Stimulated activated CD4-positive, alpha-beta T cell treated with anti-CD3 and anti-CD28 coated beads, Interleukin-2, amount 100 ng/mL, for 48 hours (primary cell): ENCODE data around the gene C17orf107.
A peak's percentile ranks its signal among the peaks of the same experiment; 100 is the strongest.
"Not testable (repeated sequence)": the region's sequence is repeated elsewhere in the genome, so short reads cannot be mapped to it uniquely, and the experiment has no call there.

ENCODE experiments used
- DNase-seq, 2 donors: peaks; one replicate each; pipeline ENCODE4 v3.0.0-alpha.2; 2020

C17orf107 gene

DNA sequence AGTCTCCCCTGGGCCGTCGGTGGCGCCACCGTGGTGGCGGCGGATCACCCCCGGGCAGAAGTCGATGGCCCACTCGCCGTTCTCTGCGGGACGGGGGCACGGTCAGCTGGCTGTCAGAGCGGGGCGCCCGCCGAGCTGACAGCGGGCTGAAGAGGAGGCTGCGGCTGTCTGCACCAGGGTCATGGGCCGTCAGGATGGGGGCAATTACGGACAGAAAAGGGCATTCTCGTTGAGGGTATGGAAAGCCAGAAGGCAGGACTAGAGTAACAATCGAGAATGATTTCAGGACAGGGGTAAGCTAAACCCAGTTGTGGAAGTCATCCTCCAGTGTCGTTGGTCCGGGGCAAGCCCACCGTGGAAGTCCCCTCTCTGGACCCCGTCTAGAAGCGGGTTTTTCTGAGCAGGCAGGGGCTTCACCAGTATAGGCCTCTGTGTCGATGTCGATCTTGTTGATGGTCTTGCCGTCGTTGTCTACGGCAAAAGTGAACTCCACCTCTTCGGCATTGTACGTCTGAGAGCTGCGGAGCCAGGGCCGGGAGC is 1.8 kb downstream of the C17orf107 start:
- no peak for DNase-seq

DNA sequence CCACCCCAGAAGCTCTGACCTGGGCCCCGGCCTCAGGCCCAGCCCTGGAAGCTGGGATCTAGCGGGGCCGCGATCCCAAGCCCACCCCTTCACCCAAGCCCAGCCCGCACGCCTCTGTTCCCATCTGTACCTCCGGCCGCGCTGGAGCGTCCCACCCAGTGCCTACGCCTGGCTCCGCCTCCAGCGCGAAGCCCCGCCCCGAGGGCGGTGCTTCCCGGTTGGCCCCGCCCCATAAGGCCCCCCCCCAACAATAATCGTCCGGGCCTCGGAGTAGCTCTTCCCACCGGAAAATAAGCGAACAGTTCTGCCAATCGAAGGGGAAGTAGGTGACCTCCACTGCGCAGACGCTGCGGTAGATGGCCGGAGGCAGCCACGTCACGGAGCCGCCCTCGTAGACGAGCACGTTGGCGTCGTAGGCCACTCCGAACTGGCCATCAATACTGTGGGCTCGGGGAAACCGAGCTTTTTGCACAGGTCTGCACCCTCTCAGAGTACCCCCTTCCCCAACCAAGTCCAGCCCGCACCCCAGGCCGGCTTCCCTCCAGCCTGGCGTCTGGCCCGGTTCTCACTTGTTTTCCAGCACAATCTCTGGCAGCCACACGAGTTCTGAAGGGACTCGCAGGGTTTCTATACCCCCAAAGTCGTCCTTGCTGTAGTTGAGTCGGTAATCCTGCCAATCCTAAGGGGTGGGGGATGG is 2.5 kb downstream of the C17orf107 start:
- DNase-seq: no peak

DNA sequence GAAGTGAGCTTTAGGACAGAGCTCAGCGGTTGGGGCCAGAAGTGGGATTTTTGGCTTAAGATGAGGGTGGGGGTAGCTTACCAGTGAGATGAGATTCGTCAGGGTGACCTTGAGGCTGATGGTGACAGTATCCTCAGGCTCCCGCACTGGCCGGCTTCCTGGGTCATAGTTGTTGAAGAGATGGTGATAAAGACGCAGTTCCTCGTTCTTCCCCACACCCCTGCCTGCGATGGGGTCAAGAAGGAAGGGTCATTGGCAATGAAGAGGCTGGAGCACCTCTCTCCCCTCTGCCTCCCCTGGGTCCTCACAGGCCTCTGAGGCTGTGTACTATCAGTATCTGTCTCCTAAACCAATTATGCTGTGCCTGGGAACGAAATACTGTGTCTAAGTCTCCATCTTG is 3.2 kb downstream of the C17orf107 start:
- no peak for DNase-seq

DNA sequence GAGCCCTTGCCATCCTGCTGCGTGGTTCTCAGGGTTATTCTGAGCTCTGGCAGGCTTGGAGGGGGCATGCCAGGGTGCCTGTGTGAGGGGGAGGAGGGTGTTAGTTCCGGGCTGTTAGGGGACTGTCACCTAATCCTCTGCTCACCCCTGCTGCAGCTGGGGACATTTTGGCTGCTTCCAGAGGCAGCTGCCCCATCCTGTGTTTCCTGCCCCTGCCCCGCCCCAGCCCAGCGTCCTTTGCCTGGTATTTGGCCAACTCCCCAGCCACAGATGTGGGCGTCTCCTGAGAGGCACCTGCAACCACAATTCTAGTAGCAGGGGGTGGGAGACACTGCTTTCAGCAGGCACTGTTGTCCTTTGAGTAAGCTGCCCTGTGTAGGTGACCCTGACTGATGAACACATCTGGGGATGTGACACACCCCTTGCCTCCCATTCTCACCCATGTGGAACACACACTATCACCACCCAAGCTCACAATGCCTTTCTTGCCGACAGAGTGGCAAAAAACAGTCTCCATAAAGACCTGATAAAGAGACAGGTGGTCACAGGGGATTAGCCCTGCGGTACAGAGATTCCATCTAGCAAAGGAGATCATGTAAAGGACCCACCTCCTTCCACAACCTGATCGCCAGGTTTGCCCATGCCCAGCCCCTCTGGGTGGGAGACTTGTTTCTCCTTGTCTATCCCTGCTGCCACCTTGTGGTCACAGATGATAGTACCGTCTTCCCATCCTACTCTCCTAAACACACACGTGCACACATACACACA is 3.9 kb downstream of the C17orf107 start, which contains the start of gene CHRNE:
TSS of gene CHRNE (minus strand) at position 48 of the 768 bp plus-strand sequence. CDS start at position 13, 35 bp downstream.
- DNase-seq: peak; percentile 72 to 79

DNA sequence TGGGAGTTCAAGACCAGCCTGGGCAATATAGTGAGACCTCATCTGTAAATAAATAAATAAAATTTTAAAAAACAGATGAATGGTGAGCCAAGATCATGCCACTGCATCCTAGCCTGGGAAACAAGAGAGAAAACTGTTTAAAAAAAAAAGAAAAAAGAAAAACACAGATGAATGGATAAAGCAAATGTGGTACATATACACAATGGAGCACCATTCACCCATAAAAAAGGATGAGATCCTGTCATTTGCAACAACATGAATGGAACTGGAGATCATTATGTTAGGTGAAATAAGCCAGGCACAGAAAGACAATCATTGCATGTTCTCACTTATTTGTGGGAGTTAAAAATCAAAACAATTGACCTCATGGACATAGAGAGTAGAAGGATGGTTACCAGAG is 7.3 kb downstream of the C17orf107 start:
- DNase-seq: not testable (repeated sequence)

DNA sequence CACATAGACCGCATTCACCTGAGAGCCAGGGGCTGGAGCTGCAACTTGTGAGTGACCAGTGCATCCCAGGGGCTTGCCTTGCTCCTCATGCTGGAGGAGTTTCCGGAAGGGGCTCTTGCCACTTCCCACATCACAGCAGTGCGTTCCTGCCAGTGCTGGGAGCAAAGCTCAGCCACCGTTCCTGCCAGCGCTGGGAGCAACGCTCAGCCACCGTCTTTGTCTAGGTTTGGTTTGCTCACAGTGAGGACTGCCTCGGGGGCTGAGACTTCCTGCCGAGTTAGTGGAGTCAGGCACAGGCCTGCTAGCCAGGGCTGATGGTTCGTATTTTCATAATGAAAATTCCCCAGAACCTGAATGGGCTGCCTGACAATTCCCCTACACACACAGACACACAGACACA is 9.0 kb downstream of the C17orf107 start:
- DNase-seq: no peak

DNA sequence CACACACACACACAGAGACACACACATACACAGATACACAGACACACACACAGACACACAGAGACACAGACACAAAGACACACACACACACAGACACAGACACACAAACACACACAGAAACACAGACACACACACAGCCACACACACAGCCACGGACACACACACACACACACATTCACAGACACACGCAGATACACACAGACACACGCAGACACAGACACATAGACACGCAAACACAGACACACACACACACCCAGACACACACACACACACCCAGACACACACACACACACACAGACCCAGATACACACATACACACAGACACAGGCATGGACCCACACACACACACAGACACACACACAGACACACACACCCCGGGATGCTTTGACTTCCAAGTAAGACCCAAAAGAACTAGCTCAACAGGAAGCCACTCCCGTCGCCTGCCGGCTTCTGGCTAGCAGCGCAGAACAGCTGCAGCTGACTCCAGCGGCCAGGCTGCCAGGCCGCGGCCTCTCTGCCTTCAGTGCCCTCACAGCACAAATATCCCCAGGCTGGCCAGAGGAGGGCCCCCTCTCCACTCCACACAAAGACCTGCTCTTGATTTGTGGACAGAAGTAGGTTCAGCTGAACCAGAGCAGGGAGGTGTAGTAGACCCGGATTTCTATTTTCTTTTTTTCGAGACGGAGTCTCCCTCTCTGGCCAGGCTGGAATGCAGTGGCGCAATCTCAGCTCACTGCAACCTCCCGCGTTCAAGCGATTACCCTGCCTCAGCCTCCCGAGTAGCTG is 9.6 kb downstream of the C17orf107 start:
- DNase-seq: peak; percentile 58 to 62

DNA sequence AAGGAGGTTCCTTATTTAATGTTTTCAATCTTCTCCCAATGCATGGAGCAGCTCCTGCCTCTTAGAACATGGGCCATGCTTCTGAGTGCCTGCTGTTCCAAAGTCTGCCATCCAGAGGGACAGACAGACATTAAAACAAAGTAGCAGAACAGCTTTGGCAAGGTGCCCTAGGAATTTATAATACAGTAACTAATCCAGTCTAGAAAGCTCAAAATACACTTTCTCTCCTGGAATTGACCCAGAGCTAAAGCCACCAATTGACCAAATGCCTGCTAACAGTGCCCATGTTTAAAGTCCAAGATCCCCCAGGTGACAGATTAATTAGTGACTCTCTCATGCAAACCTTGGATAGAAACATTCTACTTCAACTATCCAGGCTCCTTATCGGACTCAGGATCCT is 14.7 kb downstream of the C17orf107 start:
- no peak for DNase-seq

DNA sequence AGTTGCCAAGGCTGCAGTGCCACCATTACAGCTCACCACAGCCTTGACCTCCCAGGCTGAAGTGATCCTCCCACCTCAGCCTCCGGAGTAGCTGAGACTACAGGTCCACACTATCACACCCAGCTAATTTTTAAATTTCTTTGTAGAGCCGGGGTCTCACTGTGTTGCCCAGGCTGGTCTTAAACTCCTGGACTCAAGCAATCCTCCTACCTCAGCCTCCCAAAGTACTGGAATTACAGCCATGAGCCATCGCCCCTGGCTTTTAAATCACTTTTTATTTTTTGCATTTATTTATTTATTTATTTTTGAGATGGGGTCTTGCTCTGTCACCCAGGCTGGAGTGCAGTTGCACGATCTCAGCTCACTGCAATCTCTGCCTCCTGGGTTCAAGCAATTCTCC is 15.2 kb downstream of the C17orf107 start:
- DNase-seq: not testable (repeated sequence)

DNA sequence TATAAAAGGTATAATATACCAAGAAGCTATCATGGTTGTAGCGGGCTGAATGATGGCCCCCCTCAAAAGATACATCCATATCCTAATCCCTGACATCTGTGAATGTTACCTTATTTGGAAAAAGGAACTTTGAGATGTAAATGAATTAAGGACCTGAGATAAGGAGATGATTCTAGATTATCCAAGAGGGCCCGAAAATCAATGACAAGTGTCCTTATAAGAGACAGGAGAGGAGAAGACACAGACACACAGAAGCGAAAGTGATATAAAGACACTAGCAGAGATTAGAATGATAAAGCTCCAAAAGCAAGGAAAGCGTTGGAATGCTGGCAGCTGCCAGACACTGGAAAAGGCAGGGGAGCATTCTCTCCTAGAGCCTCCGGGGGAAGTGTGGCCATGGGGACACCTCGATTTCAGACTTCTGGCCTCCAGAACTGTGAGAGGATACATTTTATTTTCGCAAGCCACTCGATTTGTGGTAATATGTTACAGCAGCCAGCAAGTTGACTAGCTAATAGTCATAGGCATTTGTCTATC is 20.2 kb downstream of the C17orf107 start:
- no peak for DNase-seq

DNA sequence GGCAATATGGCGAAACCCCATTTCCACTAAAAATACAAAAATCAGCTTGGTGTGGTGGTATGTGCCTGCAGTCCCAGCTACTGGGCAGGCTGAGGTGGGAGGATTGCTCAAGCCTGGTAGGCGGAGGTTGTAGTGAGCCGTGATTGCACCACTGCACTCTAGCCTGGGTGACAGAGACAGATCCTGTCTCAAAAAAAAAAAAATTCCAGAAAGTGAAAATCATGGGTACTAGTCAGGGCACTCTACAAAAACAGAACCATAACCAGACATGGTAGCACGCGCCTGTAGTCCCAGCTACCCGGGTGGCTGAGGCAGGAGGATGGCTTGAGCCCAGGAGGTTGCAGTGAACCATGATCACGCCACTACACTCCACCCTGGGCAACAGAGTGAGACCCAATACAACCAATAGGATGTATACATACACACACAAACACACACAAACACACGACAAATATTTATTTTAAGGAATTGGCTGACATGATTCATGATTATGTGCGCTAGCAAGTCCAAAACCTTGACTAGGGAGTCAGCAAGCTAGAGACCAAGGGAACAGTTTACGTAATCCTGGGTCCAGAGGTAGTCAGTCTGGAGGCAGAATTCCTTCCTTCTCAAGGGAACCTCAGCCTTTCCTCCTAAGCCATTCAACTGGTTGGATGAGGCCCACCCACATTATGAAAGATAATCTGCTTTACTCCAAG is 21.2 kb downstream of the C17orf107 start:
- no peak for DNase-seq

DNA sequence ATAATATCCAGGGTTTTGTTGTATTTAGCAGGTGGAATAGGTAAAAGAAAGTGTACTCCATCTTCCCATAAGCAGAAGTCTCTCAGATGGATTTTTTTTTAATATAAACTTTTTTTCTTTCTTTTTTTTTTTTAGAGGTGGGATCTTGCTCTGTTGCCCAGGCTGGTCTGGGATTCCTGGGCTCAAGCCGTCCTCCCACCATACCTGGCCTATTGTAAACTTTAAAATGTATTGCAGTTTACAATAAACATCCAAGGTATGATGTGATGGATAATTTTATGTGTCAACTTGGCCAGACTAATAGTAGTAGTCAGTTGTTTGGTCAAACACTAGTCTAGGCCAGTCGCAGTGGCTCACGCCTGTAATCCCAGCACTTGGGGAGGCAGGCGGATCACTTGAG is 22.0 kb downstream of the C17orf107 start:
- DNase-seq: no peak

DNA sequence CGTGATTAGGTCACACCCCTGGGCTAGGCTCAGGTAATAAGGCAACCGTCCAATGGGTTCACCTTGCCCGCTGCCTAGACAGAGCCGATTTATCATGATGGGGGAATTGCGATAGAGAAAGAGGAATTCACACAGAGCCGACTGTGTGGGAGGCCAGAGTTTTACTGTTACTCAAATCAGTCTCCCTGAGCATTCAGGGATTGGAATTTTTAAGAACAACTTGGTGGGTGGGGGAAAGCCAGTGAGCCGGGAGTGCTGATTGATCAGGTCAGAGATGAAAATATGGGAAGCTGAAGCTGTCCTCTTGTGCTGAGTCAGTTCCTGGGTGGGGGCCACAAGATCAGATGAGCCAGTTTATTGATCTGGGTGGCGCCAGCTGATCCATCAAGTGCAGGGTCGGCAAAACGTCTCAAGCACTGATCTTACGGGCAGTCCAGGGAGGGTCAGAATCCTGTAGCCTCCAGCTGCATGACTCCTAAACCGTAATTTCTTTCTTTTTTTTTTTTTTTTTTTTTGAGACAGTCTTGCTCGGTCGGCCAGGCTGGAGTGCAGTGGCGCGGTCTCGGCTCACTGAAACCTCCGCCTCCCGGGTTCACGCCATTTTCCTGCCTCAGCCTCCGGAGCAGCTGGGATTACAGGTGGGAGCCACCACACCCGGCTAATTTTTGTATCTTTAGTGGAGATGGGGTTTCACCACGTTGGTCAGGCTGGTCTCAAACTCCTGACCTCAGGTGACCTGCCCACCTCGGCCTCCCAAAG is 27.4 kb downstream of the C17orf107 start:
- DNase-seq: not testable (repeated sequence)

DNA sequence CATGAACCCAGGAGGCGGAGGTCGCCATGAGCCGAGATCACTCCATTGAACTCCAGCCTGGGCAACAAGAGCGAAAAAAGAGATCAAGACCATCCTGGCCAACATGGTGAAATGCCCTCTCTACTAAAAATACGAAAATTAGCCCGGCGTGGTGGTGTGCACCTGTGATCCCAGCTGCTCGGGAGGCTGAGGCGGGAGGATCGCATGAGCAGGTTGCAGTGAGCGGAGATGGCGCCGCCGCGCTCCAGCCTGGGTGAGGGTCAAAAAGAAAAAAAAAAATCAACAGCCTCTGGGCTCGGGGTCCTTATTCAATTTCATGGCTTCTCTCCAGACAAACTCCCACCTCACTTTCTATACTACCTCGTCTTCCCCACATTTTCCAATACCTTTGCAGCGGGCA is 29.5 kb downstream of the C17orf107 start:
- DNase-seq: no peak

DNA sequence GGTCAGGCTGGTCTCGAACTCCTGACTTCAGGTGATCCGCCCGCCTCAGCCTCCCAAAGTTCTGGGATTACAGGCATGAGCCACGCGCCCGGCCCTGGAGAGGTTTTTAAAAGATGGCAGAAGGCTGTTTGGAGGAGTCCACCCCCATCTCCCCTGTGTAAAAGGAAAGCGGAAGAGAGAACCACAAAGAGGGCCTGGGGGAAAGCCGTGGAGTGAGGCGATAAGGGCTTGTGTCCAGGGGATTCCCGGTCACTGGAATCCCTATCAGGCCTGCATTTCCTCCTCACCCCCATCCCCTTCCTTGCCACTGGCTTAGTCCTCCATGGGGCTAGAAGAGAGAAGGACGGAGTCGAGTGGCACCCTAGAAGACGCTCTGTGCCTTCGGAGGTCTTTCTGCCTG is 32.6 kb downstream of the C17orf107 start, which contains the start of gene GP1BA:
TSS of gene GP1BA (plus strand) at position 315 of the 400 bp plus-strand sequence. CDS start 328 bp downstream, outside the sequence.
- no peak for DNase-seq

DNA sequence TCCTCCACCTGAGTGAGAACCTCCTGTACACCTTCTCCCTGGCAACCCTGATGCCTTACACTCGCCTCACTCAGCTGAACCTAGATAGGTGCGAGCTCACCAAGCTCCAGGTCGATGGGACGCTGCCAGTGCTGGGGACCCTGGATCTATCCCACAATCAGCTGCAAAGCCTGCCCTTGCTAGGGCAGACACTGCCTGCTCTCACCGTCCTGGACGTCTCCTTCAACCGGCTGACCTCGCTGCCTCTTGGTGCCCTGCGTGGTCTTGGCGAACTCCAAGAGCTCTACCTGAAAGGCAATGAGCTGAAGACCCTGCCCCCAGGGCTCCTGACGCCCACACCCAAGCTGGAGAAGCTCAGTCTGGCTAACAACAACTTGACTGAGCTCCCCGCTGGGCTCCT is 33.4 kb downstream of the C17orf107 start:
- DNase-seq: no peak

DNA sequence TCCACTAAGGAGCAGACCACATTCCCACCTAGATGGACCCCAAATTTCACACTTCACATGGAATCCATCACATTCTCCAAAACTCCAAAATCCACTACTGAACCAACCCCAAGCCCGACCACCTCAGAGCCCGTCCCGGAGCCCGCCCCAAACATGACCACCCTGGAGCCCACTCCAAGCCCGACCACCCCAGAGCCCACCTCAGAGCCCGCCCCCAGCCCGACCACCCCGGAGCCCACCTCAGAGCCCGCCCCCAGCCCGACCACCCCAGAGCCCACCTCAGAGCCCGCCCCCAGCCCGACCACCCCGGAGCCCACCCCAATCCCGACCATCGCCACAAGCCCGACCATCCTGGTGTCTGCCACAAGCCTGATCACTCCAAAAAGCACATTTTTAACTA is 34.3 kb downstream of the C17orf107 start:
- no peak for DNase-seq

DNA sequence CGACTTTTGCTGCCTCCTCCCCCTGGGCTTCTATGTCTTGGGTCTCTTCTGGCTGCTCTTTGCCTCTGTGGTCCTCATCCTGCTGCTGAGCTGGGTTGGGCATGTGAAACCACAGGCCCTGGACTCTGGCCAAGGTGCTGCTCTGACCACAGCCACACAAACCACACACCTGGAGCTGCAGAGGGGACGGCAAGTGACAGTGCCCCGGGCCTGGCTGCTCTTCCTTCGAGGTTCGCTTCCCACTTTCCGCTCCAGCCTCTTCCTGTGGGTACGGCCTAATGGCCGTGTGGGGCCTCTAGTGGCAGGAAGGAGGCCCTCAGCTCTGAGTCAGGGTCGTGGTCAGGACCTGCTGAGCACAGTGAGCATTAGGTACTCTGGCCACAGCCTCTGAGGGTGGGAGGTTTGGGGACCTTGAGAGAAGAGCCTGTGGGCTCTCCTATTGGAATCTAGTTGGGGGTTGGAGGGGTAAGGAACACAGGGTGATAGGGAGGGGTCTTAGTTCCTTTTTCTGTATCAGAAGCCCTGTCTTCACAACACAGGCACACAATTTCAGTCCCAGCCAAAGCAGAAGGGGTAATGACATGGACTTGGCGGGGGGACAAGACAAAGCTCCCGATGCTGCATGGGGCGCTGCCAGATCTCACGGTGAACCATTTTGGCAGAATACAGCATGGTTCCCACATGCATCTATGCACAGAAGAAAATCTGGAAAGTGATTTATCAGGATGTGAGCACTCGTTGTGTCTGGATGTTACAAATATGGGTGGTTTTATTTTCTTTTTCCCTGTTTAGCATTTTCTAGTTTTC is 35.0 kb downstream of the C17orf107 start:
- DNase-seq: no peak

DNA sequence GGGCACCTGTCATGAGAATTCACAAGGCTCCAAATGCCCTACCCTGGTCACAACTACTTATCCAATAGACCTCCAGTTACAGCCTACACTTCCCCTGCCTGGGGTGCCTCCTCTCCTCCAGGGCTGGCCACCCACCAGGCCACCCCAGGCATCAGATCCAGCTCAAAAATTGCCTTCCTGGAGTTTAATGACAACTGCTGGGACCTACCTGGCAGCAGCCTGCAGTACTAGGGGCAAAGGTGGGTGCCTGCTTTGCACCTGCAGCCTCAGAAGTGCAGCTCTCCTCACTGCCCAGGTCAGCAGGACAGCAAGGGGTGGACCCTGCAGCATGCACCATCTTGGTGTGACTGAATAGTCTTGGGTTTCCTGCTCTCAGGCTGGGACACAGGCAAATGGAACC is 36.3 kb downstream of the C17orf107 start:
- DNase-seq: no peak

DNA sequence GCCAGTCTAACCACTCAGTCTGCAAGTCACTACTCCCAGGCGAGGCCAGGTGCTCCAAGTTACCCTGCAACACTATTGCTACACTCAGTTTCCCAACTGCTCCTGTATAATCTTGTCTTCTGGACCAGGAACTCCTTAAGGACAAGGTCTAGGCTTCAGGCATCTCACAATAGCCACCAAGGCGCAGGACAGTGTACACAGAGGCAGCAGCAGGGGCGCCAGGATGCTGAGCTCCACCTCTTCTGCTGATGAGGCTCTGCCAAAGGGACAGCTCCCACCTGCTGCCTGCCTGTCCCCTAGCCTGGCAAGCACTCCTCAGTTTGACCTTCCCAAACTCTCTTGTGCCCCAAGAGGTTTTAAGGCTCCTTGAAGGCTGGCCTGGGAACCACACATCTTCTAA is 37.1 kb downstream of the C17orf107 start:
- DNase-seq: no peak

DNA sequence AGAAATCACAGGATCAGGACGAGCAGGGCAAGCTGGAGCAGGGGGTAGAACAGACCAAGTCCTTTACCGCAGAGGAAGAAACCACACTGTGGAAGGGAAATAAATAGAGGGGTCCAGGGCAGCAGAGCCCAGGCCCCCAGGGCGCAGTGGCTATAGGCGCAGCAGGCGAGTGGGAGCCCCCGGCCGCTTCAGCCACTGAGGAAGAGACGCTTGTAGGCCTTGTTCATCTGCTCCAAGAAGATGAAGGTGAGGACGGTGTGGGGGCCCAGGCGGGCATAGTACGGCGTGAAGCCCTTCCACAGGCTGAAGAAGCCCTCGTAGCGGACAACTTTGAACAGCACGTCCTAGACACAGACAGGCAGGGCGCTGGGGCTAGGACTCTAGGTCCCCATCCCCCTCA is 38.2 kb downstream of the C17orf107 start:
- no peak for DNase-seq
